Measurements from ENCODE around the gene SYT12.

Gene SYT12

GRCh38 chr11:66976925-66977324, 46.0 kb upstream of the SYT12 start:
- no peak overlapping the region for H3K4me3 ChIP-seq (ENCODE audit: low read depth, low read length)
- no peak for TF ChIP-seq CTCF (IDR thresholded peaks at IDR 0.05; ENCODE audit: low read depth, low read length, missing control alignments)
- in situ Hi-C loops (cut with HindIII; ENCODE audit: low sequenced_read_pairs) = no loop called here
- no peak for DNase-seq (ENCODE audit: low read depth)

- no peak for DNase-seq (ENCODE audit: low read depth)
- no peak for TF ChIP-seq CTCF (IDR thresholded peaks at IDR 0.05; ENCODE audit: low read depth, low read length, missing control alignments)
- H3K4me3 ChIP-seq (ENCODE audit: low read depth, low read length) = no peak overlapping the region
- in situ Hi-C loops (cut with HindIII; ENCODE audit: low sequenced_read_pairs) = no loop called here
These were observed 44.7 kb upstream of the SYT12 start for GRCh38 chr11:66978229-66978628.

GRCh38 chr11:66978717-66979116, 44.2 kb upstream of the SYT12 start:
- H3K4me3 ChIP-seq (ENCODE audit: low read depth, low read length) = no peak overlapping the region
- no peak for DNase-seq (ENCODE audit: low read depth)
- no peak for TF ChIP-seq CTCF (IDR thresholded peaks at IDR 0.05; ENCODE audit: low read depth, low read length, missing control alignments)
- in situ Hi-C loops (cut with HindIII; ENCODE audit: low sequenced_read_pairs) = no loop called here

GRCh38 chr11:66979336-66979980, 43.5 kb upstream of the SYT12 start:
- no peak overlapping the region for H3K4me3 ChIP-seq (ENCODE audit: low read depth, low read length)
- in situ Hi-C loops (cut with HindIII; ENCODE audit: low sequenced_read_pairs) = no loop called here
- DNase-seq (ENCODE audit: low read depth) = no peak
- TF ChIP-seq CTCF (IDR thresholded peaks at IDR 0.05; ENCODE audit: low read depth, low read length, missing control alignments) = no peak

GRCh38 chr11:66981976-66982578, 40.9 kb upstream of the SYT12 start:
- H3K4me3 ChIP-seq (ENCODE audit: low read depth, low read length) = no peak overlapping the region
- in situ Hi-C loops (cut with HindIII; ENCODE audit: low sequenced_read_pairs) = no loop called here
- DNase-seq (ENCODE audit: low read depth) = peak; percentile 91
- no peak for TF ChIP-seq CTCF (IDR thresholded peaks at IDR 0.05; ENCODE audit: low read depth, low read length, missing control alignments)

- DNase-seq (ENCODE audit: low read depth) = no peak
- TF ChIP-seq CTCF (IDR thresholded peaks at IDR 0.05; ENCODE audit: low read depth, low read length, missing control alignments) = no peak
- H3K4me3 ChIP-seq (ENCODE audit: low read depth, low read length) = no peak overlapping the region
- in situ Hi-C loops (cut with HindIII; ENCODE audit: low sequenced_read_pairs) = no loop called here
These were observed 39.5 kb upstream of the SYT12 start for GRCh38 chr11:66983275-66983924.
